GM12878 (cell line): ENCODE measurements around the gene PRDX1. TPM values are rescaled to one million over a fixed set of nuclear protein-coding genes. Genes with fewer than 3 reads are reported as not detected.

Experiments
- ATF7 ChIP-seq: fragments of 450-650 bp; IDR thresholded peaks from 2 replicates; pipeline ENCODE4 v1.6.1; 2016; ENCODE audit warnings: low read depth, mild to moderate bottlenecking
- CEBPB ChIP-seq, 2 experiments: fragments of 150-350 bp in 1 of 2; IDR thresholded peaks; 2 replicates each; pipeline ENCODE4 v1.6.1; 2012 to 2014; ENCODE audit warnings: low read depth in 2 of 2, low read length in 2 of 2, borderline replicate concordance in 1 of 2, inconsistent platforms in 1 of 2
- CREB1 ChIP-seq: IDR thresholded peaks from 2 replicates; pipeline ENCODE4 v1.6.1; 2012; ENCODE audit warnings: low read depth, mild to moderate bottlenecking, inconsistent platforms
- GATAD2B ChIP-seq: fragments of 450-650 bp; conservative IDR thresholded peaks from 2 replicates; pipeline ENCODE4 v1.6.1; 2017; ENCODE audit warnings: low read depth, mild to moderate bottlenecking, moderate library complexity
- JUNB ChIP-seq: IDR thresholded peaks from 2 replicates; pipeline ENCODE4 v1.6.1; 2016; ENCODE audit warnings: antibody characterized with exemption, mild to moderate bottlenecking
- PAX5 ChIP-seq: IDR thresholded peaks from 2 replicates; pipeline ENCODE4 v1.6.1; 2011; ENCODE audit warnings: low read depth, low read length, borderline replicate concordance
- SMAD1 ChIP-seq: fragments of 450-650 bp; IDR thresholded peaks from 2 replicates; pipeline ENCODE4 v1.6.1; 2018; ENCODE audit warnings: mild to moderate bottlenecking, low read depth; ENCODE audit not compliant: partially characterized antibody
- SMAD5 ChIP-seq: IDR thresholded peaks from 2 replicates; pipeline ENCODE4 v1.6.1; 2016; ENCODE audit warnings: antibody characterized with exemption, low read depth
- SP1 ChIP-seq: IDR thresholded peaks from one replicate; pipeline ENCODE4 v1.6.1; 2011; ENCODE audit warnings: low read depth, low read length
- STAT3 ChIP-seq: IDR thresholded peaks from 2 replicates; pipeline ENCODE4 v1.6.1; 2011; ENCODE audit warnings: low read depth, low read length, improper control_type of control experiment
- TARDBP ChIP-seq: IDR thresholded peaks from 2 replicates; pipeline ENCODE4 v1.6.1; 2016; ENCODE audit warnings: borderline replicate concordance
- ZBTB4 ChIP-seq: fragments of 450-650 bp; formaldehyde crosslinking; IDR thresholded peaks from 2 replicates; pipeline ENCODE4 v1.4.0; 2022; ENCODE audit warnings: mild to moderate bottlenecking, moderate library complexity
- ZNF24 ChIP-seq: fragments of 450-650 bp; IDR thresholded peaks from 2 replicates; pipeline ENCODE4 v1.6.1; 2017; ENCODE audit warnings: antibody characterized with exemption, mild to moderate bottlenecking
- polyA plus RNA-seq, 11 experiments: library from polyadenylated mRNA; depleted of rRNA in 4 of 11; unstranded in 6 of 11; stranded (reverse) in 5 of 11; fragments of >200 nt; fragmentation: Nextera tagmentation in 4 of 11; fragmentation: Illumina TruSeq in 1 of 11; extraction: Ambion mirVana in 4 of 11; extraction: Trizol in 1 of 11; gene quantifications; 1 replicate in 1 of 11; 2 replicates in 10 of 11; pipeline versions ENCODE4 v1.2.1 to v1.2.3, GENCODE V29; 2011 to 2016; ENCODE audit warnings: inconsistent platforms in 2 of 11, missing spikeins in 2 of 11, low read depth in 1 of 11
- total RNA-seq, 4 experiments: library from RNA; depleted of rRNA in 3 of 4; stranded (reverse); fragments of >200 nt in 3 of 4; fragmentation: Illumina TruSeq in 1 of 4; extraction: Trizol in 1 of 4; gene quantifications; 2 replicates each; pipeline versions ENCODE4 v1.2.1 to v1.2.3, GENCODE V29; 2013 to 2021
- TF ChIP-seq, protein P1 (sequence below): IDR thresholded peaks from 2 replicates; pipeline ENCODE4 v1.6.1; 2012; ENCODE audit warnings: improper control_type of control experiment, low read depth, low read length; ENCODE audit not compliant: insufficient replicate concordance
- TF ChIP-seq, protein P2 (sequence below): IDR thresholded peaks from 2 replicates; pipeline ENCODE4 v1.6.1; 2012; ENCODE audit warnings: low read length, inconsistent platforms
- TF ChIP-seq, protein P3 (sequence below): fragments of 450-650 bp; IDR thresholded peaks from 2 replicates; pipeline ENCODE4 v1.6.1; 2017; ENCODE audit warnings: mild to moderate bottlenecking, moderate library complexity

The PRDX1 gene
- total and polyA plus RNA-seq, 10 of the 15 experiments (the other 5 are each of a cell fraction or from before 2014, with no cell fraction given), result 659 to 1,775 (median 811) TPM

DNA sequence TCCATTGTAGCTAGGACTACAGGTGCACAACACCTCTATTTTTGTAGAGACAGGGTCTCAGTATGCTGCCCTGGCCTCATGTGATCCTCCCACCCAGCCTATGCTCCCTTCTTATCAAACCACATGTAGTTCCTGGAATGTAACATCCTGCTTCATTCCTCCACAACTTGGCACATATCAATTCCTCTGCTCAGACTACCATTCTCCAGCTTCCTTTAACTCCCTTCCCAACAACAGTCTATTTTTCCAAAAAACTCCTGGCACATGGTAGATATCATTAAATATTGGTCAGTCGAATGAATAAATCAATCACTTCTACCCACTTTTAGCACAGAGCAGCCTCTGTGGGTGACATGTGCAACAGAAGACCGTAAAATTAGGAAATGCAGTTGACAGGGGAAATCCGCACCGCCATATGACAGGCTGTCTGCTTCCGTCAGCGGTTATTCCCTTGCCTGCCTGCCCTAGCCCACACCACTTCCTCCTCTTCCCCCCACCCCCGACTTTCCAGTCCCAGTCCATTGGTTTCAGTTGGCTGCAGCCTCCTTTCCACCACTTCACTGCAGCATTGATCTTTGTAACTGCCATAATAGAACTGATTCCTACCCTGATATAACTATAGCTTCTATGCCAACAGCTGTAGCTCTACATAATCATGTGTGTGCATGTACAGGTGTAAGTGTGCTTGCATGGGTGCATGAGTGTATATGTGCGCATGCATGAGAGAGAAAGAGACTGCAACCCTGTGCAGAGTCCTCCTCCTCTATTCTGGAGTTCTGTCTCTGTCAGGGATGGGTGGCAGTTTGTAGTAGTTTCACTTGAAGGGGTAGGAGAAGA lies 22.1 kb upstream of the PRDX1 start (continued):
- TF ChIP-seq, protein P1, sequence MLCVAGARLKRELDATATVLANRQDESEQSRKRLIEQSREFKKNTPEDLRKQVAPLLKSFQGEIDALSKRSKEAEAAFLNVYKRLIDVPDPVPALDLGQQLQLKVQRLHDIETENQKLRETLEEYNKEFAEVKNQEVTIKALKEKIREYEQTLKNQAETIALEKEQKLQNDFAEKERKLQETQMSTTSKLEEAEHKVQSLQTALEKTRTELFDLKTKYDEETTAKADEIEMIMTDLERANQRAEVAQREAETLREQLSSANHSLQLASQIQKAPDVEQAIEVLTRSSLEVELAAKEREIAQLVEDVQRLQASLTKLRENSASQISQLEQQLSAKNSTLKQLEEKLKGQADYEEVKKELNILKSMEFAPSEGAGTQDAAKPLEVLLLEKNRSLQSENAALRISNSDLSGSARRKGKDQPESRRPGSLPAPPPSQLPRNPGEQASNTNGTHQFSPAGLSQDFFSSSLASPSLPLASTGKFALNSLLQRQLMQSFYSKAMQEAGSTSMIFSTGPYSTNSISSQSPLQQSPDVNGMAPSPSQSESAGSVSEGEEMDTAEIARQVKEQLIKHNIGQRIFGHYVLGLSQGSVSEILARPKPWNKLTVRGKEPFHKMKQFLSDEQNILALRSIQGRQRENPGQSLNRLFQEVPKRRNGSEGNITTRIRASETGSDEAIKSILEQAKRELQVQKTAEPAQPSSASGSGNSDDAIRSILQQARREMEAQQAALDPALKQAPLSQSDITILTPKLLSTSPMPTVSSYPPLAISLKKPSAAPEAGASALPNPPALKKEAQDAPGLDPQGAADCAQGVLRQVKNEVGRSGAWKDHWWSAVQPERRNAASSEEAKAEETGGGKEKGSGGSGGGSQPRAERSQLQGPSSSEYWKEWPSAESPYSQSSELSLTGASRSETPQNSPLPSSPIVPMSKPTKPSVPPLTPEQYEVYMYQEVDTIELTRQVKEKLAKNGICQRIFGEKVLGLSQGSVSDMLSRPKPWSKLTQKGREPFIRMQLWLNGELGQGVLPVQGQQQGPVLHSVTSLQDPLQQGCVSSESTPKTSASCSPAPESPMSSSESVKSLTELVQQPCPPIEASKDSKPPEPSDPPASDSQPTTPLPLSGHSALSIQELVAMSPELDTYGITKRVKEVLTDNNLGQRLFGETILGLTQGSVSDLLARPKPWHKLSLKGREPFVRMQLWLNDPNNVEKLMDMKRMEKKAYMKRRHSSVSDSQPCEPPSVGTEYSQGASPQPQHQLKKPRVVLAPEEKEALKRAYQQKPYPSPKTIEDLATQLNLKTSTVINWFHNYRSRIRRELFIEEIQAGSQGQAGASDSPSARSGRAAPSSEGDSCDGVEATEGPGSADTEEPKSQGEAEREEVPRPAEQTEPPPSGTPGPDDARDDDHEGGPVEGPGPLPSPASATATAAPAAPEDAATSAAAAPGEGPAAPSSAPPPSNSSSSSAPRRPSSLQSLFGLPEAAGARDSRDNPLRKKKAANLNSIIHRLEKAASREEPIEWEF, result peak; percentile 65
- TF ChIP-seq TARDBP, result no peak
- TF ChIP-seq ATF7, result peak; percentile 83
- peak; percentile 69; the same call in 1 of the 2 replicates for TF ChIP-seq JUNB
- TF ChIP-seq CEBPB (IDR thresholded peaks at IDR 0.05; ENCODE audit: borderline replicate concordance in 1 of 2, low read depth in 2 of 2, low read length in 2 of 2), result no peak
- no peak for TF ChIP-seq STAT3
- TF ChIP-seq, protein P2, sequence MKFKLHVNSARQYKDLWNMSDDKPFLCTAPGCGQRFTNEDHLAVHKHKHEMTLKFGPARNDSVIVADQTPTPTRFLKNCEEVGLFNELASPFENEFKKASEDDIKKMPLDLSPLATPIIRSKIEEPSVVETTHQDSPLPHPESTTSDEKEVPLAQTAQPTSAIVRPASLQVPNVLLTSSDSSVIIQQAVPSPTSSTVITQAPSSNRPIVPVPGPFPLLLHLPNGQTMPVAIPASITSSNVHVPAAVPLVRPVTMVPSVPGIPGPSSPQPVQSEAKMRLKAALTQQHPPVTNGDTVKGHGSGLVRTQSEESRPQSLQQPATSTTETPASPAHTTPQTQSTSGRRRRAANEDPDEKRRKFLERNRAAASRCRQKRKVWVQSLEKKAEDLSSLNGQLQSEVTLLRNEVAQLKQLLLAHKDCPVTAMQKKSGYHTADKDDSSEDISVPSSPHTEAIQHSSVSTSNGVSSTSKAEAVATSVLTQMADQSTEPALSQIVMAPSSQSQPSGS, result peak; percentile 46; the same call in 1 of the 2 replicates
- peak; percentile 93 for TF ChIP-seq PAX5
- TF ChIP-seq SMAD5, result no peak
- TF ChIP-seq GATAD2B, result peak; percentile 68
- no peak for TF ChIP-seq ZBTB4 (CRISPR knock-in tag)
- TF ChIP-seq SP1, result peak; percentile 49
- peak; percentile 70 for TF ChIP-seq ZNF24
- TF ChIP-seq, protein P3, sequence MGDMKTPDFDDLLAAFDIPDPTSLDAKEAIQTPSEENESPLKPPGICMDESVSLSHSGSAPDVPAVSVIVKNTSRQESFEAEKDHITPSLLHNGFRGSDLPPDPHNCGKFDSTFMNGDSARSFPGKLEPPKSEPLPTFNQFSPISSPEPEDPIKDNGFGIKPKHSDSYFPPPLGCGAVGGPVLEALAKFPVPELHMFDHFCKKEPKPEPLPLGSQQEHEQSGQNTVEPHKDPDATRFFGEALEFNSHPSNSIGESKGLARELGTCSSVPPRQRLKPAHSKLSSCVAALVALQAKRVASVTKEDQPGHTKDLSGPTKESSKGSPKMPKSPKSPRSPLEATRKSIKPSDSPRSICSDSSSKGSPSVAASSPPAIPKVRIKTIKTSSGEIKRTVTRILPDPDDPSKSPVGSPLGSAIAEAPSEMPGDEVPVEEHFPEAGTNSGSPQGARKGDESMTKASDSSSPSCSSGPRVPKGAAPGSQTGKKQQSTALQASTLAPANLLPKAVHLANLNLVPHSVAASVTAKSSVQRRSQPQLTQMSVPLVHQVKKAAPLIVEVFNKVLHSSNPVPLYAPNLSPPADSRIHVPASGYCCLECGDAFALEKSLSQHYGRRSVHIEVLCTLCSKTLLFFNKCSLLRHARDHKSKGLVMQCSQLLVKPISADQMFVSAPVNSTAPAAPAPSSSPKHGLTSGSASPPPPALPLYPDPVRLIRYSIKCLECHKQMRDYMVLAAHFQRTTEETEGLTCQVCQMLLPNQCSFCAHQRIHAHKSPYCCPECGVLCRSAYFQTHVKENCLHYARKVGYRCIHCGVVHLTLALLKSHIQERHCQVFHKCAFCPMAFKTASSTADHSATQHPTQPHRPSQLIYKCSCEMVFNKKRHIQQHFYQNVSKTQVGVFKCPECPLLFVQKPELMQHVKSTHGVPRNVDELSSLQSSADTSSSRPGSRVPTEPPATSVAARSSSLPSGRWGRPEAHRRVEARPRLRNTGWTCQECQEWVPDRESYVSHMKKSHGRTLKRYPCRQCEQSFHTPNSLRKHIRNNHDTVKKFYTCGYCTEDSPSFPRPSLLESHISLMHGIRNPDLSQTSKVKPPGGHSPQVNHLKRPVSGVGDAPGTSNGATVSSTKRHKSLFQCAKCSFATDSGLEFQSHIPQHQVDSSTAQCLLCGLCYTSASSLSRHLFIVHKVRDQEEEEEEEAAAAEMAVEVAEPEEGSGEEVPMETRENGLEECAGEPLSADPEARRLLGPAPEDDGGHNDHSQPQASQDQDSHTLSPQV, result no peak
- peak; percentile 80 for TF ChIP-seq CREB1
- TF ChIP-seq SMAD1, result no peak
